ENCODE results near the gene DGUOK. TPM values are rescaled to one million over a fixed set of nuclear protein-coding genes. Genes with fewer than 3 reads are reported as not detected.

Gene DGUOK
- total RNA-seq, 1 donor from 2014 or later = 66.8 TPM

DNA sequence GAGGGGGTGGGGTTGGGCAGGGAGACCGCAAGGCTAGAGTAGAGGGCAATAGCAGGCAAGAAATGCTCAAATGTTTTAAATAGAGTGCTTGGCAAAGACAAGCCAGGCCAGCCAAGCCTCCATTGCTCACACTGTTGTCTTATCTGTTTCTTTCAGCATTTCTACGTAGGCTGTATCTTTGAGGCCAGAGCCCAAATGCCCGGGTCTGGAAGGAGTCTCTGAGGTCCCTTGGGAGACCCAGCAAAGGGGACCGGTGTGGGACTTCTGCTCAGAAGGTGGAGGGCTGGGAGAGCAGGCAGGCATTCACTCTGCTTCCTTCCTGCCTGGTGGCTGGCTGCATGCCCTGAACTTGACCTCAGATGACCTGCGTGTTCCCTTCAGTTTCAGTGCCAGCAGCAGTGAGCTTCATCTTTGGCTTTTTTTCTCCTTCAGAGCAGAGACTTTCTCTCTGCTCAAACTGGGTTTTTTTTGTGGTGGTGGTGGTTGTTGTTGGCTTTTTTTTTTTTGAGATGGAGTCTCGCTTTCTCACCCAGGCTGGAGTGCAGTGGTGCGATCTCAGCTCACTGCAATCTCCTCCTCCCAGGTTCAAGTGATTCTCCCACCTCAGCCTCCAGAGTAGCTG is 44.3 kb downstream of the DGUOK start:
- DNase-seq (ENCODE audit: low read depth) = no peak
- TF ChIP-seq, protein P1, sequence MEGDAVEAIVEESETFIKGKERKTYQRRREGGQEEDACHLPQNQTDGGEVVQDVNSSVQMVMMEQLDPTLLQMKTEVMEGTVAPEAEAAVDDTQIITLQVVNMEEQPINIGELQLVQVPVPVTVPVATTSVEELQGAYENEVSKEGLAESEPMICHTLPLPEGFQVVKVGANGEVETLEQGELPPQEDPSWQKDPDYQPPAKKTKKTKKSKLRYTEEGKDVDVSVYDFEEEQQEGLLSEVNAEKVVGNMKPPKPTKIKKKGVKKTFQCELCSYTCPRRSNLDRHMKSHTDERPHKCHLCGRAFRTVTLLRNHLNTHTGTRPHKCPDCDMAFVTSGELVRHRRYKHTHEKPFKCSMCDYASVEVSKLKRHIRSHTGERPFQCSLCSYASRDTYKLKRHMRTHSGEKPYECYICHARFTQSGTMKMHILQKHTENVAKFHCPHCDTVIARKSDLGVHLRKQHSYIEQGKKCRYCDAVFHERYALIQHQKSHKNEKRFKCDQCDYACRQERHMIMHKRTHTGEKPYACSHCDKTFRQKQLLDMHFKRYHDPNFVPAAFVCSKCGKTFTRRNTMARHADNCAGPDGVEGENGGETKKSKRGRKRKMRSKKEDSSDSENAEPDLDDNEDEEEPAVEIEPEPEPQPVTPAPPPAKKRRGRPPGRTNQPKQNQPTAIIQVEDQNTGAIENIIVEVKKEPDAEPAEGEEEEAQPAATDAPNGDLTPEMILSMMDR (IDR thresholded peaks at IDR 0.05; ENCODE audit: insufficient read depth, low read length, poor library complexity, severe bottlenecking) = no peak
- Histone ChIP-seq H3K36me3 (ENCODE audit: control insufficient read depth, insufficient read depth, low read length) (no peaks in the 10 kb centered on the region), H3K4me3 (ENCODE audit: low read depth, low read length) (no peak overlapping the region), H3K27me3 (ENCODE audit: control insufficient read depth, insufficient read depth, low read length) (no peaks in the 10 kb centered on the region)

DNA sequence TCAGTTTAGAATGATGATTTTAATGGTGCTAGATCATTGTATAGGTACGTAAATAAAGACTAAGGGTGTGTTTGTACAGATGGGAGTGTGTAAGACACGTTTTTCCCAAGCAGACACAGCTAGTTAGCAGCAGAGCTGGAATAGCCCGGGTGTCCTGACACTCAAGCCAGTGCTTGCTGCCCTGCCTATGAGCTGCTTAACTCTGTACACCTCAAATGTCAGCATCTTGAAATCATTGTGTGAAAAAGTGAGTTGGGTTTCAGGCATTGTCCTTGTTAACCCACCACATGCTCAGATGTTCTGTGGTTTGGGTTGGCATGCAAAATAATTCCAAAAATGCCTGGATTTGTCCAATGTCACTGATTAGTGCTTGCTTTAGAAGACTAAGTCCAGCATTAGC is 45.0 kb downstream of the DGUOK start:
- H3K4me3 ChIP-seq (ENCODE audit: low read depth, low read length) = no peak overlapping the region
- TF ChIP-seq, protein P1 (IDR thresholded peaks at IDR 0.05; ENCODE audit: insufficient read depth, low read length, poor library complexity, severe bottlenecking) = no peak

DNA sequence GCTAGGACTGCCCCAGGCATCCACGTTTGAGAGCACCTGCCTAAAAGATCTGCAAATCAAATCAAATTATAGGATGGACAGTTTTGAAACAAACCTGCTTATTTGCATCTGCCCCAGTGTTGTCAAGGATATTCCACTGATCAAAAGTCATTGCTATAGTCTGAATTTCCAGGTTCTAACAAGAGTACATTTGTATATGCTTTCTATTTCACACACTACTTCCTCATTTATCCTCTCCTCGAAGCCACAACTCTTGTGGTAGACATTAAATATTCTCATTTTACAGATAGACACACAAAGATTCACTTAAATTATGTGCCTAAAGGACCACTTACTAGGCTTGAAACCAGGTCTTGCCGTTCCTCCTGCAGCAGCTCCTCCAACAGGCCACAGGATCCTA is 46.2 kb downstream of the DGUOK start:
- TF ChIP-seq, protein P1 (IDR thresholded peaks at IDR 0.05; ENCODE audit: insufficient read depth, low read length, poor library complexity, severe bottlenecking) = no peak
- no peaks in the 10 kb centered on the region for H3K36me3 ChIP-seq (ENCODE audit: control insufficient read depth, insufficient read depth, low read length)
- H3K27me3 ChIP-seq (ENCODE audit: control insufficient read depth, insufficient read depth, low read length) = no peaks in the 10 kb centered on the region
- no peak for DNase-seq (ENCODE audit: low read depth)
- H3K4me3 ChIP-seq (ENCODE audit: low read depth, low read length) = no peak overlapping the region

More for the DNA sequence above, 45.0 kb downstream of the DGUOK start:
- no peaks in the 10 kb centered on the region for H3K27me3 ChIP-seq (ENCODE audit: control insufficient read depth, insufficient read depth, low read length)
- H3K36me3 ChIP-seq (ENCODE audit: control insufficient read depth, insufficient read depth, low read length) = no peaks in the 10 kb centered on the region
- no peak for DNase-seq (ENCODE audit: low read depth)

DNA sequence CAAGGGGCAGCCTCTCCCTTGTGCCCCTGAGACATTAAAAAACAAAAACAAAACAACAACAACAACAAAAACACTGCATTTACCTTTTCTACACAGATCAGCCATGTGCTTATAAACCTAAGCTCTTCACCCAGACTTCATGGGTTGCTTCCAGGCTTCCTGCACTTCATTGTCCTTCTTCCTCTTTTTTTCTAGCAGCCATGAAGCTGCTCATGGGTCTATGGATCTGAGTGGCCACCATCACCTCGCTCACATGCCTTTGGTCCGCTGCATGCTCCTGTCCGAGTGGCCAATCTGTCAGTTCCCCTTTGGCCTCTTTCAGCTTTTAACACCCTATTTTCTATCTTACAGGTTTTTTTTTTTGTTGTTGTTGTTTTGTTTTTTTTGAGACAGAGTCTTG is 49.1 kb downstream of the DGUOK start:
- Histone ChIP-seq H3K27me3 (ENCODE audit: control insufficient read depth, insufficient read depth, low read length) (no peaks in the 10 kb centered on the region), H3K36me3 (ENCODE audit: control insufficient read depth, insufficient read depth, low read length) (no peaks in the 10 kb centered on the region), H3K4me3 (ENCODE audit: low read depth, low read length) (no peak overlapping the region)
- TF ChIP-seq, protein P1 (IDR thresholded peaks at IDR 0.05; ENCODE audit: insufficient read depth, low read length, poor library complexity, severe bottlenecking) = no peak
- no peak for DNase-seq (ENCODE audit: low read depth)

DNA sequence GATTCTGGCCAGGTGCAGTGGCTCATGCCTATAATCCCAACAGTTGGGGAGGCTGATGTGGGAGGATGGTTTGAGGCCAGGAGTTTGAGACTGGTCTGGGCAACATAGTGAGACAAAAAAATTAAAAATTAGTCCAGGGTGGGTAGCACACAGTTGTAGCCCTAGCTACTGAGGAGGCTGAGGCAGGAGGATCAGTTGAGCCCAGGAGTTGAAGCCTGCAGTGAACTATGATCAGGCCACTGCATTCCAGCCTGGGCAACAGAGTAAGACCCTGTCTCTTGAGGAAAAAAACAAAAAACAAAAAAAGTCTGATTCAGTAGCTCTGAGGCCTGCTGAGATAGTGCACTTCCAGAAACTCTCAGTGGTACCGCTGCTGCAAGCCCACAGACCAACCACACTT is 50.1 kb downstream of the DGUOK start:
- TF ChIP-seq, protein P1 (IDR thresholded peaks at IDR 0.05; ENCODE audit: insufficient read depth, low read length, poor library complexity, severe bottlenecking) = no peak
- no peak for DNase-seq (ENCODE audit: low read depth)
- H3K36me3 ChIP-seq (ENCODE audit: control insufficient read depth, insufficient read depth, low read length) = no peaks in the 10 kb centered on the region
- H3K27me3 ChIP-seq (ENCODE audit: control insufficient read depth, insufficient read depth, low read length) = no peaks in the 10 kb centered on the region
- no peak overlapping the region for H3K4me3 ChIP-seq (ENCODE audit: low read depth, low read length)

DNA sequence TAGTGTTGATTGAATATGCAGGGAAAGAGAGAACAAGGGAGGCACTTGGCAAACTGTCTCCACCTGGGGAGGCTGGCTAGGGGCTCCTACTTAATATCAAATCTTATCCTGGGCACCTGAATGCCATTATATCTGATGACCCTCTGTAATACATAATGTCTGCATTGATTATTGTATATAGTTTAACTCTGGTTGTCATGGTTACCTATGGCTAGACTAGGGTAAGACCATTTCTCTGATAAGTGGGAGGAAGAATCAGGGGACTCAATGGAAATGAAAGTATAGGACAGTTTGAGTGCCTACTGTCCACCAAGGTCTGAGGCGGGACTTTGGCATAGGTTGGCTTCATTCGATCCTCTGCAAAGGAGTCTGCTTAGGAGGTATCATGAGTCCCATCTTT is 50.8 kb downstream of the DGUOK start:
- H3K36me3 ChIP-seq (ENCODE audit: control insufficient read depth, insufficient read depth, low read length) = no peaks in the 10 kb centered on the region
- TF ChIP-seq, protein P1 (IDR thresholded peaks at IDR 0.05; ENCODE audit: insufficient read depth, low read length, poor library complexity, severe bottlenecking) = no peak
- H3K27me3 ChIP-seq (ENCODE audit: control insufficient read depth, insufficient read depth, low read length) = no peaks in the 10 kb centered on the region
- no peak for DNase-seq (ENCODE audit: low read depth)
- H3K4me3 ChIP-seq (ENCODE audit: low read depth, low read length) = no peak overlapping the region

Data from kidney epithelial cell (primary cell).